ENCODE measurements around the gene TACR1.

Gene TACR1

GRCh38 chr2:75010571-75010970 is 188.7 kb downstream of the TACR1 start:
- DNase-seq, result no peak

DNA sequence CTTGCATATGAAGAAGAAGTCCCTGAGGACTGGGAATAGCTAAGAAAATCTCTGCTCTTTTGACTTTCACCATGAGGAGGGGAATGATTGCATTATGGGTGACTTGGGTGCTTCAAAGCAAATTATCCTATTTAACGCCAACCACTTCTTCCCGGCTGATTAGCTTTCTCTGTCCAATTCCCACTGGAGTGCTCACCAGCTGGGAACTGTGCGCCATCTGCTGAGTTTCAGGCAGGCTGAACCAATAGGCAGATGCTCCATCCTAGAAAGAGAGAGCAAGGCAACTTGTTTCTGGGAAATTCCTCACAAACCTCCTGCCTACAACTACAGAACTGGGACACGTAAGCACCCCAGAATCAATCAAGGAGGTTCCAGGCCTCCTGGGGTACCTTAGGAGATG is 191.5 kb downstream of the TACR1 start:
- no peak for DNase-seq

- DNase-seq, result no peak
These were observed 192.3 kb downstream of the TACR1 start for GRCh38 chr2:75007061-75007460.

GRCh38 chr2:75006041-75006440 is 193.3 kb downstream of the TACR1 start:
- no peak for DNase-seq

GRCh38 chr2:75003773-75004172 is 195.5 kb downstream of the TACR1 start:
- no peak for DNase-seq

DNA sequence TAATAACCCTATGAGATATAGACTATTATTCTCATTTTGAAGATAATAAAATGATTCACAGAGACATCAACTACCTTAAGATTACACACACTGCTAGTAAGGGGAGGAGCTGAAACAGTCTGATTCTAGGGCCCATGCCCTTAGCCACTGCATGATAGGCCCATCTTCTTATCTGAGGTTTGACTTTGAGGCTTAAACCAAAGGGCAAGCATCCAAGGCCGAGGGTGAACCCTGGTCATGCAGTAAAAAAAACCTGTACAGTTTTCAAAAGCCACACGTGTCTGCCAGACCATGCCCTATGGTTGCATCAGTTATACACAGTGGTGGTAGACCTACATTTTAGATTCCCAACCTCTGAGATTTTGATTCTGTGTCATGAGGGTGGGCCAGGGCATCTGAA is 196.0 kb downstream of the TACR1 start:
- no peak for DNase-seq

- no peak for DNase-seq
These were observed 197.3 kb downstream of the TACR1 start for GRCh38 chr2:75002007-75002406.

GRCh38 chr2:74999468-74999867 is 199.9 kb downstream of the TACR1 start:
- DNase-seq, result no peak

Measured in RPMI8226 (cell line).